Measurements from ENCODE around the gene TMEM116.
"Not testable (repeated sequence)": the region's sequence is repeated elsewhere in the genome, so short reads cannot be mapped to it uniquely, and the experiment has no call there.

TMEM116 gene

GRCh38 chr12:112012775-112013600 is at the start of gene TMEM116, which contains the start of gene ERP29:
Gene TMEM116, minus strand, starts transcription at chr12:112013165. Its CDS starts 7,895 bp downstream, at chr12:112005270.
Gene ERP29, plus strand, starts transcription at chr12:112013426. Its CDS starts 40 bp downstream, at chr12:112013466.
- peak; percentile 100 for DNase-seq (ENCODE audit: low read depth in 2 of 2)

GRCh38 chr12:112061137-112061536 is 48.2 kb upstream of the TMEM116 start:
- DNase-seq (ENCODE audit: low read depth in 2 of 2) = no peak

DNA sequence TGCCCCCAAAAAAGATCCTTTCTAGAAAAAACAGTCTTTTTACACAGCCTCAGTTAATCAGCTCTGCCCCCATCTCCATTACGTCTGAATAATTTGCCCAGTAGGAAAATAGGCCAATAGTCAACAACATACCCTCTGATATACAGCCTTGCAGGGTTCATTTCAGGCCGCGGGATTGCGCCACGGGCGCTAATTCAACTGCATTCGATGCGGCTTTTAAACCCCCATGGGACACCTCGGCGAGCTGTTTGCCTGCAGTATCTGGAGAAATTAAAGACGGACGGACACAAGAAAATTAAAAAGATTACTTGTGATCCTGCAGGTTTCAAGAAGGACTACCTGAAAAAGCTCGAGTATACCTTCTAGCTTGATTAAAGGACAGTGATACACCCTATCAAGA is 36.4 kb upstream of the TMEM116 start:
- DNase-seq (ENCODE audit: low read depth in 2 of 2) = no peak

DNA sequence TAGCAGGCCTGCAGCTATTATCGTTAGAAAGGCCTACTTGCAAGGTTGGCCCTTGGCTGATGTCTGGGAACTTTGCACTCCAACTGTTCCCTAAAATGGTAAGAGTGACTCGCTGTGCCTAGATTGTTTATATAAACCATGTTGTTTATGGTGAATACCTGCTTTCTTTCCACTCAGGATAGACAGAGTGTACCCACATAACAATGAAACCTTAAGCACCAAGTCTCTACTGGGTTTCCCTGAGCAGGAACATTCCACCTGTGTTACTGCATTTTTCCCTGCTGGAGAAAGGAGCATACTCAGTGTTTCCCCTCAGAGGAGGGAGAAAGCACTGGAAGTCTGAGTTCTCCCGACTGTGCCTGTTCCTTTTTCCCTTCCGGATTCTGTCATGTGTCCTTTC is 33.0 kb upstream of the TMEM116 start:
- no peak for DNase-seq (ENCODE audit: low read depth in 2 of 2)

GRCh38 chr12:112036614-112037013 is 23.6 kb upstream of the TMEM116 start:
- not testable (repeated sequence) for DNase-seq (ENCODE audit: low read depth in 2 of 2)

GRCh38 chr12:112035219-112035785 is 22.3 kb upstream of the TMEM116 start:
- no peak for DNase-seq (ENCODE audit: low read depth in 2 of 2)

DNA sequence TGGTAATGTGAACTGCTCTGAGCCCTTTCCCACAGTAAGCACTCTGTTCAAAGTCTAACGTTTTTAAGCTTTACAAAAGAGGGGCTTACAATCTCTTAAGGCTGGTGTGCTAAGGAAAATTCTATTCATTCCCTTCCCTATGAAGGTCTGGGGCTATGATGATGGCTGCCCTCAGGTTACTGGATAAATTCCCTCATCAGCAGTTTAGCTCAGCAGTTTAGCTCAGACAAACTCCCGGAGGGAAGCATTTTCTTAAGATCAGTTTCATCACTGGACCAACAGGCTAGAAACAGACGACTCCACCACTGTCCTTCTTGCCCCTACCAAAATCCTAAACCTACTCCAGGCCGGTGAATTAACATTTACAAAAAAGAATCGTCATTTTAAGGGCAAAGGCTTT is 19.3 kb upstream of the TMEM116 start:
- no peak for DNase-seq (ENCODE audit: low read depth in 2 of 2)

- no peak for DNase-seq (ENCODE audit: low read depth in 2 of 2)
These were observed 18.5 kb upstream of the TMEM116 start for GRCh38 chr12:112031472-112031871.

DNA sequence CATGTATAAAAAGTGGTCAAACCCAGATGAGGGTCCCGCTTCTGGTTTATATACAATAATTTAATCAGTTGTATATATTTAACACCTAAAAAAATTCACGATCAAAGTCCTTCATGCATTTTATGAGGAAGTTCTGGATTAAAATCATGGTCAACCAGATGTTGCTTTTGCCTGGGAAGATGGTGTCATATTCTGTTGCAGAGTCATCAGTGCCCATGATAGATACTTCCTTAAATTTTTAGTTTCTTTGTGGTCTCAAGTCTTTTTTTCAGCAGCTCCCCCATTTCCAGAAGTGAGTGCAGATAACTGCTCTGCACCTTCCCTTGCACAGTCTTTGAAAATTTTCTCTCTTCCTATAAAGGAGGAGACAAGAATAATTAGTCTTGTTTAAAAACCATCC is 16.3 kb upstream of the TMEM116 start:
- DNase-seq (ENCODE audit: low read depth in 2 of 2) = no peak

DNA sequence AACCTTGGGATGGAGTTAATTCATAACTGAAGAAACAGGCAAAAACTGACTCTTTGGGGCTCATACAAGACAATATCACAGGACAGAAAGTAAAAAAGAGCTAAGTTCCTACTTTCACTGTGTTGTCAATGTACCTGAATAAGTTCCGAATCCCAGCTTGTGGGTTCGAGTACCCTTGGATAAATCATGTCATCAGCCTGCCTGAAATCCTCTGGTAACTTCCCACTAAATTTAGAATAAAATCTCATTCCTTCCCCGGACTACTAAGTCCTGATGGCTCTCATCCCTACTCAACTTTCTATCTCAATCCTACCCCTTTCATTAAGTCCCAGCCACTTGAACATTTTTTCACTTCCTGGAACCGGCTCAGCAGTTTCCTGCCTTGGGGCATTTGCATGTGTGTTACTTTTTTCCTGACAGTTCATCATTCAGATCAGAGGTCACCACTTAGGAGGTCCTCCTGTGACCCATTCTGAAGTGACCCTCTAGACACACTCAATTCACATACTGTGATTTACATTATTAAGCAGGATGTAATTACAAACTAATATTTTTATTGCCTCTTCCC is 12.9 kb upstream of the TMEM116 start:
- no peak for DNase-seq (ENCODE audit: low read depth in 2 of 2)

GRCh38 chr12:112023759-112024396 is 10.9 kb upstream of the TMEM116 start:
- no peak for DNase-seq (ENCODE audit: low read depth in 2 of 2)

GRCh38 chr12:112022241-112023016 is 9.5 kb upstream of the TMEM116 start:
- DNase-seq (ENCODE audit: low read depth in 2 of 2) = no peak

DNA sequence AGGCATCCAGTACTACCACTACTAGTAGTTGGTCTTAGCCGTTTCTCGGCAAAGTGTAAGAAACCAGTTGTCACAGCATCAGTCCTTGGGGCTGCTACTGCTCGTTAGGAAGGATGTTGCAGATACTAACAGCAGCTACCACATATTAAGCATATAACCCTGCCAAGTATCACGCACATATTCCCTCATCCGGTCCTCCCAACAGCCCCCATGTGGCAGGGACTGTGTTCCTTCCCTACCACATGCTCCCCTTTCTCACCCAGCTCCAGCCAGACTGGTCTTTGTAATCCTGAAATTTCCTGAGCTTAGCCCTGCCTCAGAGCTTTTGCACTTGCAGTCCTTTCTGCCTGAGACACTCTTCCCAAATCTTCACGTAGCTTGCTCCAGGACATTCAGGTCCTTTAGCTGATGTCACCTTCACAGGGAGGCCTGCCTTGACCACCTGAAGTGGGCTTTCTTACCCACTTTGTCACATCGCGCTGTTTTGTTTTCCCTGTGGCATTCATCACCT is 8.0 kb upstream of the TMEM116 start:
- no peak for DNase-seq (ENCODE audit: low read depth in 2 of 2)

DNA sequence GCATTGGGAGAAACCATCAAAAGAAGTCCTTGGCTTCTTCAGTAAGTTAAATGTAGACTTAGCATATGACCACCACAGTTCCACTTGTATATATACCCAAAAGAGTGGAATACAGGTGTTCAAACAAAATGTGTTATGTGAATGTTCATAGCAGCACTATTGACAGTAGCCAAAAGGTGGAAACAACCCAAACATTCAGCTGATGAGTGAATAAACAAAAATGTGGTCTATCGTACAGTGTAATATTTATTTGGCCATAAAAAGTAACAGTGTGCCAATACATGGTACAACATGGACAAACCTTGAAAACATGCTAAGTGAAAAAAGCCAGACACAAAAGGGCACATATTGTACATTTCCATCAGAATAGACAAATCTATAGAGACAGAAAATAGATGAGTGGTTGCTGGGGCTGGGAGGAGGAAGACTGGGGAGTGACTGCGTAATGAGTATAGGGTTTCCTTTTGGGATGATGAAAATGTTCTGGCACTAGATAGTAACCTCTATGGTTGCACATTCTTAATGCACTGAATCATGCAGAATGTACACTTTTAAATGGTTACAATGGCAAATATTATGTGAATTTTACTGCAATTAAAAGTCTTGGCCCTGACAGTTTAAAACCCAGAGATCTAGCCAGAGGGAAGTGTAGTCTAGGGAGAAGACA is 5.7 kb upstream of the TMEM116 start:
- no peak for DNase-seq (ENCODE audit: low read depth in 2 of 2)

GRCh38 chr12:112017041-112017440 is 4.1 kb upstream of the TMEM116 start:
- no peak for DNase-seq (ENCODE audit: low read depth in 2 of 2)

- DNase-seq (ENCODE audit: low read depth in 2 of 2) = no peak
These were observed 3.0 kb upstream of the TMEM116 start for GRCh38 chr12:112015938-112016337.

DNA sequence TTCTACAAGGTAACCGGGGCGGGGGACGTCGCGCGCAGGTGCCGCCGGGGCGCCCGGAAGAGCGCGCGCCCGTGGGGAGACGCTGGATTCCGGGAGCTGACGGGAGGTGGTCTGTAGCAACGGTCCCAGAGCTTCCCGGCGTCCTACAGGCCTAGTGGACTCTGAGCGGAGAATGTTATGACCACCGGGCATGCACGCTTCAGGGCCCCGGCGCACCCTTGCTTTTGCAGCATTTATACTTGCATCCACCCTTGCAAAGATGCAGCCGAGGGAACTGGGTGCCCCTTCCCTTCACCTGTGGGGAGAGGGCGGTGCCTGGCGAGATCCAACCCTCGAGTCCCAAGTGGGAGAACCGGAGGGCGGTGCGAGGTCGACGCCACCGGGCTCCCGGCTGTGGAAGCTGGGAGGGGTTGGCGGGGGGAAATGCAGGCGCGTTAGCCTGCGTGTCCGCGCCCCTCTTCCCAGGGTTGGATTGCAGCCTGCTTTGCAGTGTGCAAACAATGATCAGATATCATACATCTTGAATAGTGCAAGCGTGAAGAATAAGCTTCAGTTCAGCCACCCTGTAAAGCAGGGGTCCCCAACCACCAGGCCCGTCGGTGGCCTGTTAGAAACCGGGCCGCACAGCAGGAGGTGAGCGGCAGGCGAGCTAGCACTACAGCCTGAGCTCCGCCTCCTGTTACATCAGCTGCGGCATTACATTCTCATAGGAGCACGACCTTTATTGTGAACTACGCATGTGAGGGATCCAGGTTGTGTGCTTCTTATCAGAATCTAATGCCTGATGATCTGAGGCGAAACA is 837 bp upstream of the TMEM116 start:
- DNase-seq (ENCODE audit: low read depth in 2 of 2) = peak; percentile 41 to 53

GRCh38 chr12:112011685-112012084 is 1.3 kb downstream of the TMEM116 start:
- no peak for DNase-seq (ENCODE audit: low read depth in 2 of 2)

DNA sequence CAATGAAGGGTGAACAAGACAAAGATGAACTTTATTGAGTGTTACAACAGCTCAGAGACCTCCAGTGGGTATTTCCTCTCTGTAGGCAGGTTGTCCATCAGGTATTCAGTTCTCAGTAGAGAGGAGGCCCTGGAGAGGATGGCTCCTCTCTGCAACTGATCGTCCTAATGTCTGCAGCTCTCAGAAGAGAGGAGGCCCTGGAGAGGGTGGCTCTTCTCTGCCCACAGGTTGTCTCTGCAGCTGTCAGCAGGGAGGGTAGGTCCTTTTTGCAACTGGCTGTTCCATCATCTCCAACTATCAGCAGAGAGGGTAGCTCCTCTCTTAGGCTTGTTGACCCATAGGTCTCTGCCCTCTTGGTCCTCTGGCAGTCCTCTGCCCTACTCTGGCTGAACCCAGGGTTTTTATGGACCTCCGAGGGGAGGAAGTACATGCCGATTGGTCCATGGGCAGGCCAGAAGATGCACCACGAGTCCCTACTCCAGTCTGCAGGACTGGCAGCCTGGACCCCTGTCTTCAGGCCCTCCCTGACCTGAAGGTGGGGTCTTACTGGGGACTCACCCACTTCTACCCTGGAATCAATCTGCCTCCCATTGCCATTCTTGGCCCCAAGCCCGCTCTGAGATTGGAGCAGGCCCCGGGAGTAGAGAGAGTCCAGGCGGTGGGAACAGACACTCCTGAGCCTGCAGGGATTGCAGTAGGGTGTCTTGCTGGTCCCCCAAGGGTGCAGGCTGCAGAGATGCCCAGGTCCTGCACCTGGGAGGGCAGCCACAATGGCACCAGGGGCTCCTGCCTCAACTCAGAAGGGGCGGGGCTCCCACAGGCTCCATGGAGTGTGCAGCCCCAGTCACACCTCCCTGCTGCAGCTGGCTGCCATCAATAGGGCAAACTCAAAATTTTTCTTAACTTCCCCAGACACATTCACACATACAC is 2.3 kb downstream of the TMEM116 start:
- no peak for DNase-seq (ENCODE audit: low read depth in 2 of 2)

Data from activated CD4-positive, alpha-beta T cell treated with anti-CD3 and anti-CD28 coated beads for 24 hours (primary cell).